Endothelial cell of umbilical vein (primary cell): ENCODE data around the gene TRAPPC6A. TPM values are rescaled to one million over a fixed set of nuclear protein-coding genes. Genes with fewer than 3 reads are reported as not detected.

Experiments used
- BruUV-seq: library from RNA; stranded (reverse); fragments of 400-500 nt; replicated peaks from 2 replicates; lab custom pipeline; 2021; lab: Mats Ljungman, UMichigan
- CTCF ChIA-PET: fragments of 300-600, 350-600 bp; sonication (Branson Sonifier 250); formaldehyde crosslinking; loops from one replicate; lab custom pipeline; 2021; ENCODE audit warnings: antibody characterized with exemption, inconsistent platforms; lab: Charles Lee
- POLR2A ChIA-PET: fragments of 300-600, 350-600 bp; sonication (Branson Sonifier 250); formaldehyde crosslinking; loops from one replicate; lab custom pipeline; 2021; ENCODE audit warnings: antibody characterized with exemption, inconsistent platforms; lab: Charles Lee
- DNase-seq: peaks from one replicate; pipeline ENCODE4 v3.0.0-alpha.2; 2011; ENCODE audit warnings: low read depth, low spot score
- FAIRE-seq: peaks from 2 replicates; lab custom pipeline; 2011; peaks lifted over from hg19 to GRCh38; lab: Jason Lieb, UNC
- H2AFZ ChIP-seq: 2 replicates; pipeline ENCODE4 v1.6.0; 2012; ENCODE audit warnings: low read depth, low read length, control low read depth, inconsistent platforms
- H3K27ac ChIP-seq: 2 replicates; pipeline ENCODE4 v1.5.1; 2011; ENCODE audit warnings: low read depth, mild to moderate bottlenecking, control low read depth, low read length, moderate library complexity; ENCODE audit not compliant: insufficient read depth
- H3K27me3 ChIP-seq, 2 experiments: 2 replicates each; pipeline versions ENCODE4 v1.6.0 to v1.6.1; 2011; ENCODE audit warnings: low read length in 2 of 2, mixed read lengths in 1 of 2; ENCODE audit not compliant: control insufficient read depth in 2 of 2, insufficient read depth in 2 of 2
- H3K36me3 ChIP-seq, 2 experiments: 2 replicates in 1 of 2; 3 replicates in 1 of 2; pipeline ENCODE4 v1.5.1; 2011; ENCODE audit warnings: low read length in 2 of 2, mild to moderate bottlenecking in 1 of 2, moderate library complexity in 1 of 2; ENCODE audit not compliant: control insufficient read depth in 2 of 2, insufficient read depth in 2 of 2; ENCODE audit errors: extremely low read depth in 1 of 2
- H3K4me1 ChIP-seq: 3 replicates; pipeline ENCODE4 v1.5.1; 2011; ENCODE audit warnings: mild to moderate bottlenecking, low read length; ENCODE audit not compliant: control insufficient read depth, insufficient read depth; ENCODE audit errors: extremely low read depth
- H3K4me2 ChIP-seq: 2 replicates; pipeline ENCODE4 v1.6.1; 2011; ENCODE audit warnings: low read length, control low read depth, mixed read lengths; ENCODE audit not compliant: insufficient read depth
- H3K4me3 ChIP-seq, 3 experiments: fragments of 200-600 bp in 1 of 3; sonication (generic), shearing (Covaris generic) in 1 of 3; replicated peaks in 1 of 3; 2 replicates each; pipeline ENCODE4 v1.5.1; 2011 to 2016; ENCODE audit warnings: control low read depth in 3 of 3, low read length in 3 of 3, mild to moderate bottlenecking in 2 of 3, inconsistent platforms in 1 of 3, low read depth in 1 of 3, moderate library complexity in 1 of 3; ENCODE audit not compliant: insufficient read depth in 1 of 3
- H3K79me2 ChIP-seq: 2 replicates; pipeline ENCODE4 v1.6.0; 2012; ENCODE audit warnings: low read length, inconsistent platforms; ENCODE audit not compliant: control insufficient read depth, insufficient read depth
- H3K9ac ChIP-seq: replicated peaks from 2 replicates; pipeline ENCODE3; 2011; ENCODE audit warnings: low read length, control low read depth; ENCODE audit not compliant: insufficient read depth; ENCODE audit errors: extremely low read depth
- H3K9me1 ChIP-seq: replicated peaks from 3 replicates; pipeline ENCODE4 v1.6.0; 2011; ENCODE audit warnings: mild to moderate bottlenecking, low read length; ENCODE audit not compliant: control insufficient read depth, insufficient read depth; ENCODE audit errors: extremely low read depth
- H3K9me3 ChIP-seq: replicated peaks from 2 replicates; pipeline ENCODE4 v1.5.1; 2012; ENCODE audit warnings: low read length, inconsistent platforms; ENCODE audit not compliant: control insufficient read depth, insufficient read depth
- H4K20me1 ChIP-seq: replicated peaks from 2 replicates; pipeline ENCODE3; 2011; ENCODE audit warnings: mild to moderate bottlenecking, low read length; ENCODE audit not compliant: control insufficient read depth, insufficient read depth; ENCODE audit errors: extremely low read depth
- EZH2 ChIP-seq: IDR thresholded peaks from 2 replicates; pipeline ENCODE4 v1.6.1; 2012; ENCODE audit warnings: borderline replicate concordance, low read depth, mild to moderate bottlenecking, moderate library complexity, low read length, inconsistent platforms; ENCODE audit not compliant: severe bottlenecking
- FOS ChIP-seq: IDR thresholded peaks from 2 replicates; pipeline ENCODE4 v1.6.1; 2011; ENCODE audit warnings: mild to moderate bottlenecking, low read length, moderate library complexity, borderline replicate concordance; ENCODE audit not compliant: insufficient read depth
- GATA2 ChIP-seq: IDR thresholded peaks from 2 replicates; pipeline ENCODE4 v1.7.0; 2011; ENCODE audit warnings: low read depth, mild to moderate bottlenecking, moderate library complexity, mixed read lengths, low read length; ENCODE audit not compliant: insufficient read length, insufficient read depth
- JUN ChIP-seq: IDR thresholded peaks from 2 replicates; pipeline ENCODE4 v1.6.1; 2011; ENCODE audit warnings: borderline replicate concordance, low read depth; ENCODE audit not compliant: insufficient read length, insufficient read depth
- MYC ChIP-seq: IDR thresholded peaks from one replicate; pipeline ENCODE4 v1.6.1; 2011; ENCODE audit warnings: mild to moderate bottlenecking, low read depth, low read length
- POLR2A ChIP-seq: IDR thresholded peaks from 2 replicates; pipeline ENCODE4 v1.6.1; 2012; ENCODE audit warnings: low read depth, mild to moderate bottlenecking, control low read depth, low read length
- POLR2AphosphoS5 ChIP-seq: IDR thresholded peaks from 2 replicates; pipeline ENCODE4 v1.6.1; 2012; ENCODE audit warnings: low read depth, mild to moderate bottlenecking, control low read depth, low read length, moderate library complexity; ENCODE audit not compliant: insufficient read depth
- dilution Hi-C: fragments of 300-500 bp; cut with MboI; formaldehyde crosslinking; loops from one replicate; pipeline ENCODE4 v1.15.0; 2019; ENCODE audit warnings: low sequenced_read_pairs; ENCODE audit not compliant: extremely low pct_ligation_motif_present
- intact Hi-C: fragments of 100-400 bp; cut with micrococcal nuclease; formaldehyde crosslinking; loops from one replicate; pipeline ENCODE4 v1.10.0; 2022
- polyA plus RNA-seq, 4 experiments: library from polyadenylated mRNA; depleted of rRNA in 3 of 4; stranded (reverse) in 3 of 4; unstranded in 1 of 4; fragments of >200 nt; gene quantifications; 2 replicates each; pipeline versions ENCODE4 v1.2.1 to v1.2.3, GENCODE V29; 2011 to 2012; ENCODE audit warnings: missing spikeins in 1 of 4
- total RNA-seq: library from RNA; stranded (reverse); gene quantifications from 2 replicates; pipeline ENCODE4 v1.2.3, GENCODE V29; 2021
- TF ChIP-seq, protein P1 (sequence below), 2 donors: IDR thresholded peaks; 1 replicate in 1 of 2; 2 replicates in 1 of 2; pipeline ENCODE4 v1.5.1; 2011; ENCODE audit warnings: low read length in 2 of 2, mild to moderate bottlenecking in 2 of 2, moderate library complexity in 2 of 2, control low read depth in 1 of 2, inconsistent platforms in 1 of 2, low read depth in 1 of 2; ENCODE audit not compliant: insufficient read depth in 1 of 2; ENCODE audit errors: extremely low read depth in 1 of 2
- TF ChIP-seq, protein P2 (sequence below): IDR thresholded peaks from 2 replicates; pipeline ENCODE4 v1.6.1; 2011; ENCODE audit not compliant: insufficient read depth, insufficient read length

Gene TRAPPC6A
- total and polyA plus RNA-seq, 2 donors (not counting 3 experiments of a cell fraction or from before 2014, with no cell fraction given): 18.1 to 45.4 TPM

DNA sequence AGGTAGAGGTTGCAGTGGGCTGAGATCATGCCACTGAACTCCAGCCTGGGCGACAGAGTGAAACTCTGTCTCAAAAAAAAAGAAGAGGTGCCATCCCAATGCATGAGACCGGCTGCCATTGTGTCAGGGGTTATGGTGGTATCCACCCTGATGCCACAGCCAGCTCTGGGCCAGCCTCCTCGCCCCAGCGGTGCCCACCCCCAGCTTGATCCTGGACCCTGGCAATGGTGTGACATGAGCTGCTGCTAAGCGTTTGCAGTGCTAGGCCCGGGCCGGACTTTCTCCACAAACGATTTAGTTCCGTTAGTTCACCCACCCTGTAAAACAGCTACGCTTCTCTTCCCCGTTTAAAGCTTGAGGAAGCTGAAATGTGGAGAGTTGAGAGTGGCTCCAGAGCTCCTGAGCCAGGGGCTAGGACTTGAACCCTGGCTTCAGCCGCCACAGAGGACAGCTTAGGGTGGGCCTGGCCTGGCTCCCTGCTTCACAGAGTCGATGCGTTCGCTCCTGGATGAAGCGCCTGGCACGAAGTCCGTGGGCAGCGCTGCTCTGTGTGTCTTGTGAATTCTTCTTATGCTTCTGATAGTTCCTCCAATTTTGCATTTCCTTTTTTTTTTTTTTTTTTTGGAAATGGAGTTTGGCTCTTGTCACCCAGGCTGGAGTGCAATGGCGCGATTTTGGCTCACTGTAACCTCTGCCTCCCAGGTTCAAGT, 42.7 kb downstream of the TRAPPC6A start:
- peaks cover 2% of the 10 kb centered on the region for H3K79me2 ChIP-seq
- FAIRE-seq: no peak

More for the DNA sequence above, 42.7 kb downstream of the TRAPPC6A start:
- Histone ChIP-seq H2AFZ (no peak overlapping the region), H3K36me3 (no peaks in the 10 kb centered on the region), H3K4me1 (peaks cover 3% of the 10 kb centered on the region), H3K27me3 (no peaks in the 10 kb centered on the region), H3K4me3 (no peak overlapping the region), H3K27ac (no peak overlapping the region), H3K9me1 (no peaks in the 10 kb centered on the region), H3K9me3 (no peaks in the 10 kb centered on the region), H4K20me1 (no peaks in the 10 kb centered on the region), H3K4me2 (no peak overlapping the region), H3K9ac (no peak overlapping the region)
- CTCF ChIA-PET: interaction anchor here (1.1 to 3.4 kb wide), 2 partner anchors 9 to 146 kb away, joined by 3 to 16 read pairs; no protein-coding TSS in a partner anchor
- intact Hi-C loops: no loop called here
- dilution Hi-C loops: no loop called here
- no TSS peak for BruUV-seq
- no peak for TF ChIP-seq EZH2
- TF ChIP-seq MYC: no peak
- no peak for TF ChIP-seq GATA2
- TF ChIP-seq, protein P1, sequence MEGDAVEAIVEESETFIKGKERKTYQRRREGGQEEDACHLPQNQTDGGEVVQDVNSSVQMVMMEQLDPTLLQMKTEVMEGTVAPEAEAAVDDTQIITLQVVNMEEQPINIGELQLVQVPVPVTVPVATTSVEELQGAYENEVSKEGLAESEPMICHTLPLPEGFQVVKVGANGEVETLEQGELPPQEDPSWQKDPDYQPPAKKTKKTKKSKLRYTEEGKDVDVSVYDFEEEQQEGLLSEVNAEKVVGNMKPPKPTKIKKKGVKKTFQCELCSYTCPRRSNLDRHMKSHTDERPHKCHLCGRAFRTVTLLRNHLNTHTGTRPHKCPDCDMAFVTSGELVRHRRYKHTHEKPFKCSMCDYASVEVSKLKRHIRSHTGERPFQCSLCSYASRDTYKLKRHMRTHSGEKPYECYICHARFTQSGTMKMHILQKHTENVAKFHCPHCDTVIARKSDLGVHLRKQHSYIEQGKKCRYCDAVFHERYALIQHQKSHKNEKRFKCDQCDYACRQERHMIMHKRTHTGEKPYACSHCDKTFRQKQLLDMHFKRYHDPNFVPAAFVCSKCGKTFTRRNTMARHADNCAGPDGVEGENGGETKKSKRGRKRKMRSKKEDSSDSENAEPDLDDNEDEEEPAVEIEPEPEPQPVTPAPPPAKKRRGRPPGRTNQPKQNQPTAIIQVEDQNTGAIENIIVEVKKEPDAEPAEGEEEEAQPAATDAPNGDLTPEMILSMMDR (IDR thresholded peaks at IDR 0.05; ENCODE audit: extremely low read depth in 1 of 2, insufficient read depth in 1 of 2, low read depth in 1 of 2, low read length in 2 of 2): no peak
- TF ChIP-seq, protein P2, sequence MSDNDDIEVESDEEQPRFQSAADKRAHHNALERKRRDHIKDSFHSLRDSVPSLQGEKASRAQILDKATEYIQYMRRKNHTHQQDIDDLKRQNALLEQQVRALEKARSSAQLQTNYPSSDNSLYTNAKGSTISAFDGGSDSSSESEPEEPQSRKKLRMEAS: no peak
- TF ChIP-seq FOS: no peak
- no peak for TF ChIP-seq POLR2AphosphoS5
- TF ChIP-seq POLR2A: no peak
- TF ChIP-seq JUN: no peak
- POLR2A ChIA-PET: interaction anchor here (0.7 kb wide), 1 partner anchor 124 kb away, joined by 4 read pairs; no protein-coding TSS in a partner anchor
- no peak for DNase-seq
